Hippocampal formation (tissue), 2 donors: Measurements from ENCODE around the gene WDR36.
A peak's percentile ranks its signal among the peaks of the same experiment; 100 is the strongest.
"Not testable (repeated sequence)": the region's sequence is repeated elsewhere in the genome, so short reads cannot be mapped to it uniquely, and the experiment has no call there.

Source experiments
- DNase-seq, 2 donors: peaks; one replicate each; lab custom pipeline; 2025; lab: John Stamatoyannopoulos, UW

Gene WDR36

GRCh38 chr5:111135946-111136345 lies 43.8 kb downstream of the WDR36 start:
- DNase-seq: no peak

- DNase-seq: no peak
Observed at GRCh38 chr5:111138096-111138495, 45.9 kb downstream of the WDR36 start.

GRCh38 chr5:111141471-111141870 lies 49.3 kb downstream of the WDR36 start:
- not testable (repeated sequence) for DNase-seq

- no peak for DNase-seq
Observed at GRCh38 chr5:111142932-111143331, 50.8 kb downstream of the WDR36 start.

GRCh38 chr5:111143910-111144309 lies 51.8 kb downstream of the WDR36 start:
- no peak for DNase-seq

- DNase-seq: no peak
Observed at GRCh38 chr5:111144352-111144930, 52.3 kb downstream of the WDR36 start.

GRCh38 chr5:111146053-111146452 lies 53.9 kb downstream of the WDR36 start:
- no peak for DNase-seq

- DNase-seq: no peak
Observed at GRCh38 chr5:111147502-111147901, 55.4 kb downstream of the WDR36 start.

- DNase-seq: no peak
Observed at GRCh38 chr5:111151998-111152397, 59.9 kb downstream of the WDR36 start.

GRCh38 chr5:111153483-111153882 lies 61.3 kb downstream of the WDR36 start:
- DNase-seq: no peak

- DNase-seq: no peak
Observed at GRCh38 chr5:111153945-111154344, 61.8 kb downstream of the WDR36 start.

GRCh38 chr5:111158105-111158744 lies 66.1 kb downstream of the WDR36 start:
- DNase-seq: peak; percentile 59 to 65

- DNase-seq: no peak
Observed at GRCh38 chr5:111159845-111160244, 67.7 kb downstream of the WDR36 start.

GRCh38 chr5:111163000-111163399 lies 70.9 kb downstream of the WDR36 start:
- DNase-seq: no peak

- DNase-seq: no peak
Observed at GRCh38 chr5:111165058-111165457, 72.9 kb downstream of the WDR36 start.

- DNase-seq: no peak
Observed at GRCh38 chr5:111167551-111167950, 75.4 kb downstream of the WDR36 start.

GRCh38 chr5:111168608-111169007 lies 76.5 kb downstream of the WDR36 start:
- DNase-seq: no peak

GRCh38 chr5:111169269-111169668 lies 77.1 kb downstream of the WDR36 start:
- no peak for DNase-seq

- no peak for DNase-seq
Observed at GRCh38 chr5:111170279-111170678, 78.1 kb downstream of the WDR36 start.

GRCh38 chr5:111172504-111172903 lies 80.4 kb downstream of the WDR36 start:
- DNase-seq: no peak

GRCh38 chr5:111173476-111173875 lies 81.3 kb downstream of the WDR36 start:
- no peak for DNase-seq
